Measurements from ENCODE around the gene PLXNA4.

- TF ChIP-seq TAF1 (IDR thresholded peaks at IDR 0.05; ENCODE audit: borderline replicate concordance, insufficient read depth, low read length): no peak
- no peak for TF ChIP-seq POLR2AphosphoS5 (IDR thresholded peaks at IDR 0.05; ENCODE audit: low read depth, low read length)
These were observed 486.9 kb downstream of the PLXNA4 start for GRCh38 chr7:132089356-132089755.
